Cardiac fibroblast (primary cell): ENCODE results near the gene CYP4V2.
A peak's percentile ranks its signal among the peaks of the same experiment; 100 is the strongest.

Source experiments
- DNase-seq, 2 donors: peaks; one replicate each; pipeline versions ENCODE4 v3.0.0 to v3.0.0-alpha.2; 2010; ENCODE audit warnings: low read depth in 2 of 2
- H3K4me3 ChIP-seq, 2 donors: replicated peaks in 1 of 2; 1 replicate in 1 of 2; 2 replicates in 1 of 2; pipeline ENCODE4 v1.5.1; 2011; ENCODE audit warnings: low read depth in 2 of 2, low read length in 2 of 2, mild to moderate bottlenecking in 2 of 2, moderate library complexity in 1 of 2
- CTCF ChIP-seq: IDR thresholded peaks from one replicate; pipeline ENCODE4 v1.5.1; 2011; ENCODE audit warnings: low read depth, mild to moderate bottlenecking, low read length, inconsistent platforms

The CYP4V2 gene

GRCh38 chr4:186196063-186196462 is 4.7 kb downstream of the CYP4V2 start:
- DNase-seq: no peak
- H3K4me3 ChIP-seq: no peak overlapping the region
- TF ChIP-seq CTCF: no peak

DNA sequence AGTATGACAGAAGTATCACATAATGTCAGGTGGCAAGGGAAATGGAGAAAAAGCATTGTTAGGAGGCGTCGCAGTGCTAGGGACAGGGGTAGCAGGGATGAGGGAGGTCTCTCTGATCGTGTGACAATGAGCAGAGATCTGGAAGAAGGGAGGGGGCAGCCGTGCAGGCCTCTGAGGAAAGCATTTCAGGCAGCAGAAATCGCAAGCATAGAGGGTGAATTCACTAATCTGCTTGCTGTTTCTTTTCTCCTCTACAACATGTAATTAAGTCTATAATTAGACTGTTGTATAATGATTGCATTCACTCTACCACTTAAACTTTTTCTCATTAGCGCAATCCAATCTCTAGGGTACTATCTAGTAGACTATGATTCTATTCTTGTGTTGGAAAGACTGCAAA is 9.1 kb downstream of the CYP4V2 start:
- no peak for DNase-seq
- no peak overlapping the region for H3K4me3 ChIP-seq

GRCh38 chr4:186201010-186201409 is 9.6 kb downstream of the CYP4V2 start:
- no peak overlapping the region for H3K4me3 ChIP-seq
- no peak for DNase-seq
- TF ChIP-seq CTCF: no peak

More for the DNA sequence above, 9.1 kb downstream of the CYP4V2 start:
- no peak for TF ChIP-seq CTCF

GRCh38 chr4:186201535-186202230 is 10.3 kb downstream of the CYP4V2 start:
- peak; percentile 44 for TF ChIP-seq CTCF
- DNase-seq: peak; percentile 14 to 51
- H3K4me3 ChIP-seq: no peak overlapping the region

DNA sequence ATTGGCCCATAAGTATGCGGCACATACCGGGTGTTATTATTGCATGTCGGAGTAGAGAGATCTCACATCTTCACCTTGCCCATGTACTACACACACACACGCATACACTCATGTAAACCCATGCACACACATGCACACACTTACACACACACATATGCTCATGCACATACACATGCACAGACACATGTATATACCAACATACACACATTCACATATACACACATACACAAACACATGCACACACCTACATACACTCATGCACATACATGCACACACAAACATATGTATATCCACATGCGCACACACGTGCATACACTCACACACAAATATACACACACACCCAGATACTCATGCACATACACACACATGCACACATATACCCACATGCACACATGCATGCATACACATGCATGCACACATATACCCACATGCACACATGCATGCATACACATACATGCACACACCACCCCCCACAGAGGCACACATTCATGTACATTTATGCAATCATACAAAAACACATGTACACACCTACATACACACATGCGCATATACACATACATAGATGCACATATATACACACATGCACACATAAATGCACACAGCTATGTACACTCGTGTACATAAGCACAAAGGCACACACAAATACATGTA is 11.2 kb downstream of the CYP4V2 start:
- H3K4me3 ChIP-seq: no peak overlapping the region
- no peak for TF ChIP-seq CTCF
- DNase-seq: no peak

- TF ChIP-seq CTCF: no peak
- peak in 1 of 2 donors; percentile 48 for DNase-seq
- no peak overlapping the region for H3K4me3 ChIP-seq
These were observed 12.0 kb downstream of the CYP4V2 start for GRCh38 chr4:186203406-186203805.
